ENCODE measurements around the gene TRIM22.
"Not testable (repeated sequence)": the region's sequence is repeated elsewhere in the genome, so short reads cannot be mapped to it uniquely, and the experiment has no call there.

GRCh38 chr11:5691238-5691963, 1.8 kb downstream of the TRIM22 start:
- not testable (repeated sequence) for TF ChIP-seq CTCF (optimal IDR thresholded peaks at IDR 0.05 in 1 of 3, IDR thresholded peaks at IDR 0.05 in 1 of 3, conservative IDR thresholded peaks at IDR 0.05 in 1 of 3; ENCODE audit: extremely low read depth in 1 of 3, insufficient read depth in 2 of 3, low read length in 3 of 3); EZH2 (IDR thresholded peaks at IDR 0.05; ENCODE audit: low read length)

Data from keratinocyte (primary cell).